H9 (cell line): ENCODE measurements around the gene BDH1. TPM values are rescaled to one million over a fixed set of nuclear protein-coding genes. Genes with fewer than 3 reads are reported as not detected.

Source experiments
- DNase-seq: peaks from one replicate; pipeline ENCODE4 v3.0.0-alpha.2; 2017
- H2AFZ ChIP-seq: one replicate; pipeline ENCODE4 v1.6.1; 2013; ENCODE audit warnings: mild to moderate bottlenecking, low read length, control low read depth, moderate library complexity
- H2AK5ac ChIP-seq: 2 replicates; pipeline ENCODE4 v1.6.1; 2013; ENCODE audit warnings: low read length, control low read depth, mixed read lengths; ENCODE audit not compliant: insufficient read length
- H2BK120ac ChIP-seq: one replicate; pipeline ENCODE4 v1.6.1; 2013; ENCODE audit warnings: low read depth, mild to moderate bottlenecking, low read length, control low read depth, inconsistent platforms; ENCODE audit not compliant: poor library complexity, severe bottlenecking
- H2BK12ac ChIP-seq: 2 replicates; pipeline ENCODE4 v1.6.1; 2013; ENCODE audit warnings: low read length, control low read depth, mixed read lengths, low read depth; ENCODE audit not compliant: insufficient read length
- H2BK15ac ChIP-seq: 2 replicates; pipeline ENCODE4 v1.6.1; 2013; ENCODE audit warnings: low read depth, low read length, control low read depth
- H2BK20ac ChIP-seq: one replicate; pipeline ENCODE4 v1.6.1; 2013; ENCODE audit warnings: low read depth, mild to moderate bottlenecking, low read length, control low read depth, inconsistent platforms; ENCODE audit not compliant: poor library complexity, severe bottlenecking
- H2BK5ac ChIP-seq: 2 replicates; pipeline ENCODE4 v1.6.1; 2013; ENCODE audit warnings: low read length, control low read depth, mixed read lengths; ENCODE audit not compliant: insufficient read length
- H3K14ac ChIP-seq: 2 replicates; pipeline ENCODE4 v1.6.1; 2013; ENCODE audit warnings: low read length, control low read depth; ENCODE audit not compliant: insufficient read depth
- H3K18ac ChIP-seq: 2 replicates; pipeline ENCODE4 v1.6.1; 2013; ENCODE audit warnings: low read depth, mild to moderate bottlenecking, mixed read lengths, low read length, control low read depth; ENCODE audit not compliant: insufficient read length
- H3K23ac ChIP-seq: 2 replicates; pipeline ENCODE4 v1.6.1; 2013; ENCODE audit warnings: low read length, control low read depth, mixed read lengths, low read depth; ENCODE audit not compliant: insufficient read length
- H3K23me2 ChIP-seq: 2 replicates; pipeline ENCODE4 v1.6.1; 2013; ENCODE audit warnings: low read depth, mild to moderate bottlenecking, mixed read lengths, low read length, control low read depth; ENCODE audit not compliant: insufficient read length, poor library complexity, severe bottlenecking
- H3K27ac ChIP-seq: 2 replicates; pipeline ENCODE4 v1.5.1; 2013; ENCODE audit warnings: low read length, control low read depth, mixed read lengths, low read depth; ENCODE audit not compliant: insufficient read length
- H3K27me3 ChIP-seq: 2 replicates; pipeline ENCODE4 v1.6.1; 2013; ENCODE audit warnings: low read length, control low read depth, inconsistent platforms; ENCODE audit not compliant: insufficient read depth
- H3K4ac ChIP-seq: 2 replicates; pipeline ENCODE4 v1.6.1; 2013; ENCODE audit warnings: low read depth, mild to moderate bottlenecking, control low read depth, inconsistent platforms, low read length, moderate library complexity
- H3K4me1 ChIP-seq: 2 replicates; pipeline ENCODE4 v1.6.1; 2013; ENCODE audit warnings: low read length, control low read depth, inconsistent platforms; ENCODE audit not compliant: insufficient read depth
- H3K4me2 ChIP-seq: 2 replicates; pipeline ENCODE4 v1.6.1; 2013; ENCODE audit warnings: low read length, control low read depth, mixed read lengths; ENCODE audit not compliant: insufficient read length, insufficient read depth
- H3K56ac ChIP-seq: 2 replicates; pipeline ENCODE4 v1.6.1; 2013; ENCODE audit warnings: low read depth, mild to moderate bottlenecking, mixed read lengths, low read length, control low read depth; ENCODE audit not compliant: insufficient read length
- H3K79me1 ChIP-seq: 2 replicates; pipeline ENCODE4 v1.6.1; 2013; ENCODE audit warnings: low read depth, mild to moderate bottlenecking, moderate library complexity, low read length, control low read depth, inconsistent platforms; ENCODE audit not compliant: insufficient read depth, poor library complexity, severe bottlenecking
- H3K79me2 ChIP-seq: 2 replicates; pipeline ENCODE4 v1.6.1; 2013; ENCODE audit warnings: low read length, control low read depth, inconsistent platforms; ENCODE audit not compliant: insufficient read depth
- H3K9ac ChIP-seq: 2 replicates; pipeline ENCODE4 v1.6.1; 2013; ENCODE audit warnings: low read length, control low read depth, mixed read lengths; ENCODE audit not compliant: insufficient read length; ENCODE audit errors: extremely low read depth
- H3K9me3 ChIP-seq: one replicate; pipeline ENCODE4 v1.6.1; 2013; ENCODE audit warnings: low read depth, low read length, inconsistent platforms; ENCODE audit not compliant: control insufficient read depth
- H3T11ph ChIP-seq: one replicate; pipeline ENCODE4 v1.6.1; 2013; ENCODE audit warnings: mild to moderate bottlenecking, low read length, control low read depth, inconsistent platforms
- H4K20me1 ChIP-seq: one replicate; pipeline ENCODE4 v1.6.1; 2013; ENCODE audit not compliant: control insufficient read depth, insufficient read length, insufficient read depth
- H4K5ac ChIP-seq: 2 replicates; pipeline ENCODE4 v1.6.1; 2013; ENCODE audit warnings: low read depth, mild to moderate bottlenecking, mixed read lengths, low read length, control low read depth; ENCODE audit not compliant: insufficient read length
- H4K8ac ChIP-seq: replicated peaks from 2 replicates; pipeline ENCODE4 v1.6.1; 2013; ENCODE audit warnings: low read length, control low read depth, mixed read lengths, low read depth; ENCODE audit not compliant: insufficient read length
- H4K91ac ChIP-seq: 2 replicates; pipeline ENCODE4 v1.6.1; 2013; ENCODE audit warnings: low read depth, mild to moderate bottlenecking, moderate library complexity, mixed read lengths, low read length, control low read depth; ENCODE audit not compliant: insufficient read length
- H3K27ac Mint-ChIP-seq, 3 experiments: 2 replicates in 2 of 3; 3 replicates in 1 of 3; pipeline ENCODE4 v1.8.0; 2020 to 2021; ENCODE audit warnings: mixed read lengths in 3 of 3, mild to moderate bottlenecking in 1 of 3, moderate library complexity in 1 of 3
- H3K27me3 Mint-ChIP-seq: 2 replicates; pipeline ENCODE4 v1.8.0; 2021; ENCODE audit warnings: low read depth, mild to moderate bottlenecking, moderate library complexity, mixed read lengths
- H3K36me3 Mint-ChIP-seq, 3 experiments: 2 replicates in 2 of 3; 3 replicates in 1 of 3; pipeline ENCODE4 v1.8.0; 2020 to 2021; ENCODE audit warnings: low read depth in 3 of 3, mixed read lengths in 3 of 3; ENCODE audit not compliant: insufficient read depth in 1 of 3
- H3K4me1 Mint-ChIP-seq, 2 experiments: 2 replicates each; pipeline ENCODE4 v1.8.0; 2020; ENCODE audit warnings: mixed read lengths in 2 of 2
- H3K4me3 Mint-ChIP-seq, 2 experiments: 2 replicates in 1 of 2; 3 replicates in 1 of 2; pipeline ENCODE4 v1.8.0; 2020 to 2021; ENCODE audit warnings: mild to moderate bottlenecking in 2 of 2, mixed read lengths in 2 of 2, moderate library complexity in 1 of 2
- H3K9me3 Mint-ChIP-seq, 2 experiments: 2 replicates in 1 of 2; 3 replicates in 1 of 2; pipeline ENCODE4 v1.8.0; 2020; ENCODE audit warnings: mild to moderate bottlenecking in 2 of 2, mixed read lengths in 2 of 2, moderate library complexity in 1 of 2
- CTCF ChIP-seq: fragments of 200-600 bp; sonication (generic); conservative IDR thresholded peaks from 3 replicates; pipeline ENCODE4 v1.8.0; 2021; ENCODE audit warnings: antibody characterized with exemption, mild to moderate bottlenecking
- WGBS: extraction: QIAGEN DNeasy Blood & Tissue Kit; methylation state at CpG from one replicate; pipeline ENCODE4 v1.1.7; 2013; ENCODE audit warnings: missing lambda C conversion rate, low lambda C conversion rate, mixed read lengths; ENCODE audit not compliant: insufficient read length; ENCODE audit errors: extremely low coverage; 5-methylcytosine and 5-hydroxymethylcytosine counted together
- total RNA-seq: library from RNA; stranded (reverse); gene quantifications from 2 replicates; pipeline ENCODE4 v1.2.1, GENCODE V29; 2021

Gene BDH1
- total RNA-seq, 1 experiment from 2014 or later = 23.8 TPM

DNA sequence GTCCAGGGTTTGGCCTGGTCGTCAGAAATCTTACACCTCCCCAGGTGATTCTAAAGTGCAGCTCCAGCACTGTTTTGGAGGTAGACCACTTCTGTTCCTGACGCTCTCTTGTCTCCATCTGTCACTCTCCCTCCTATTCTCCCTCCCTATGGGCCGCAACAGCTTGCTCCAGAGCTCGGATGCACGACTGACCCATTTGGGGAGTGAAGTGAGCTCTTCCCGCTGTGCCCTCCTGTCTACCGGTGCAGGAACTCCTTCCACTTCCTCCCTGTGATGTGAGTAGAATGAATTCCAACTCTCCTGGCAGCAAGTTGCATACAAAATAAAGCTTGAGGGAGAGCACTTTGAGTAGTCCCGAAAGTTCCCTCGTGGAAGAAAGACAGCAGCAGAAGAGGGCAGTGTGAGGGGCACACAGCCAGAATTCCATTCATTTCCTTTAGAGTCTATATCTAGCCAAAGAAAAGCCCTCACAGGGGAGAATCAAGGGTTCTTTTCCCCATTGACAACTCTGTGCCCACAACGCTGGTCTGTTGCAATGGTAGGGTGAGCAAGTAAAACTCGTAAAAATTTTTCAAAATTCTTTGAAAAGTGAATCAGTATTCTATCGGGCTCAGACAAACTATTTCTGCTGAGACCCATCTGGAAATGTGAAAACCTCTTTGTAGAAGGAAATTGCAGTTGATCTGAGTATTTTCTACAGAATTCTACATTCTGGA, 39.9 kb upstream of the BDH1 start:
- H3K18ac ChIP-seq = no peak overlapping the region
- no peak overlapping the region for H3K56ac ChIP-seq
- TF ChIP-seq CTCF = no peak
- no CpG with 5 or more reads among the region's 12 CpGs for whole genome bisulfite sequencing
- H3K14ac ChIP-seq = no peak overlapping the region
- H2BK20ac ChIP-seq = no peak overlapping the region
- H2BK120ac ChIP-seq = no peak overlapping the region
- H2BK15ac ChIP-seq = no peak overlapping the region
- no peaks in the 10 kb centered on the region; the same call in 1 of the 2 replicates for H3K4me1 ChIP-seq
- H3K27ac ChIP-seq = no peak overlapping the region
- H3K4me2 ChIP-seq = no peak overlapping the region
- H4K20me1 ChIP-seq = no peaks in the 10 kb centered on the region
- H2AFZ ChIP-seq = no peak overlapping the region
- H3T11ph ChIP-seq = no peak overlapping the region
- H3K27me3 ChIP-seq = no peaks in the 10 kb centered on the region
- no peak overlapping the region for H4K8ac ChIP-seq
- H3K9me3 Mint-ChIP-seq = no peaks in the 10 kb centered on the region; a peak in 1 of 5 replicates
- no peak overlapping the region for H3K4ac ChIP-seq
- H3K79me1 ChIP-seq = no peaks in the 10 kb centered on the region
- no peak overlapping the region for H4K91ac ChIP-seq
- no peak overlapping the region for H3K23ac ChIP-seq
- no peak overlapping the region for H3K4me3 Mint-ChIP-seq
- H2AK5ac ChIP-seq = no peak overlapping the region
- H2BK12ac ChIP-seq = no peak overlapping the region
- no peaks in the 10 kb centered on the region; a peak in 1 of 7 replicates for H3K36me3 Mint-ChIP-seq
- no peaks in the 10 kb centered on the region for H3K9me3 ChIP-seq
- no peaks in the 10 kb centered on the region for H3K23me2 ChIP-seq
- no peak overlapping the region for H3K9ac ChIP-seq
- no peaks in the 10 kb centered on the region; the same call in 1 of the 2 replicates for H3K27me3 Mint-ChIP-seq
- H4K5ac ChIP-seq = no peak overlapping the region
- no peak overlapping the region for H2BK5ac ChIP-seq
- peak overlapping the region in 1 of 3 experiments; percentile 26; a peak in 1 of 7 replicates for H3K27ac Mint-ChIP-seq
- H3K79me2 ChIP-seq = no peaks in the 10 kb centered on the region
- H3K4me1 Mint-ChIP-seq = peaks cover 18 to 21% of the 10 kb centered on the region in 2 experiments
- DNase-seq = no peak
